T-helper 9 cell (primary cell): ENCODE data around the gene GAD1.

ENCODE experiments used
- DNase-seq: peaks from one replicate; pipeline ENCODE4 v3.0.0-alpha.2; 2020
- total RNA-seq, 2 donors: gene quantifications; one replicate each; lab custom pipeline; 2026; lab: John Stamatoyannopoulos, UW

The GAD1 gene
- 0 to 0.24 reads per million in 2 donors for total RNA-seq

- no peak for DNase-seq
These were observed at the start of gene GAD1 for GRCh38 chr2:170816504-170817092. GAD1 (plus strand) TSS chr2:170816887; CDS start chr2:170818592, 1,705 bp downstream.

- DNase-seq, result peak; percentile 4
These were observed 46.6 kb upstream of the GAD1 start, which contains the start of gene ERICH2 for GRCh38 chr2:170770008-170770605. ERICH2 (plus strand) TSS chr2:170770378; CDS start chr2:170770682, 304 bp downstream.

- DNase-seq, result peak; percentile 52
These were observed 45.9 kb upstream of the GAD1 start for GRCh38 chr2:170770606-170771420.

- DNase-seq, result no peak
These were observed 45.2 kb upstream of the GAD1 start for GRCh38 chr2:170771421-170771937.

GRCh38 chr2:170772295-170772694 lies 44.4 kb upstream of the GAD1 start:
- DNase-seq, result no peak

- no peak for DNase-seq
These were observed 42.6 kb upstream of the GAD1 start for GRCh38 chr2:170774074-170774473.

GRCh38 chr2:170778900-170779299 lies 37.8 kb upstream of the GAD1 start:
- DNase-seq, result no peak

GRCh38 chr2:170779304-170779703 lies 37.4 kb upstream of the GAD1 start:
- no peak for DNase-seq

- no peak for DNase-seq
These were observed 34.0 kb upstream of the GAD1 start for GRCh38 chr2:170782673-170783072.

- no peak for DNase-seq
These were observed 33.1 kb upstream of the GAD1 start for GRCh38 chr2:170783549-170783948.

- no peak for DNase-seq
These were observed 17.7 kb upstream of the GAD1 start for GRCh38 chr2:170798996-170799395.

- no peak for DNase-seq
These were observed 10.1 kb upstream of the GAD1 start for GRCh38 chr2:170806548-170806947.

- no peak for DNase-seq
These were observed 3.7 kb upstream of the GAD1 start for GRCh38 chr2:170812710-170813600.

GRCh38 chr2:170813611-170814532 lies 2.8 kb upstream of the GAD1 start:
- DNase-seq, result no peak

- DNase-seq, result no peak
These were observed 2.0 kb upstream of the GAD1 start for GRCh38 chr2:170814533-170815230.

- DNase-seq, result no peak
These were observed 1.4 kb upstream of the GAD1 start for GRCh38 chr2:170815311-170815710.

GRCh38 chr2:170815746-170816503 lies 762 bp upstream of the GAD1 start:
- DNase-seq, result peak; percentile 47

- DNase-seq, result no peak
These were observed 677 bp downstream of the GAD1 start for GRCh38 chr2:170817093-170818035.
